Heart right ventricle (tissue), 16 donors: ENCODE data around the gene KLHL35. TPM values are rescaled to one million over a fixed set of nuclear protein-coding genes. Genes with fewer than 3 reads are reported as not detected.

Experiments
- ATAC-seq, 8 donors: fragments of 200-7000 bp; cut with Tn5 transposase; one replicate each; pipeline ENCODE4 v1.9.1; 2020; ENCODE audit warnings: mild to moderate bottlenecking in 8 of 8, moderate library complexity in 8 of 8, moderate number of reproducible peaks in 1 of 8
- DNase-seq, 2 donors: peaks; one replicate each; pipeline ENCODE4 v3.0.0-alpha.2; 2020
- H3K27ac ChIP-seq, 10 donors: fragments of 200-600 bp; sonication (generic) in 2 of 10; one replicate each; pipeline versions ENCODE4 v1.5.0 to v1.8.0; 2020 to 2022; ENCODE audit warnings: mild to moderate bottlenecking in 3 of 10
- H3K27me3 ChIP-seq, 7 donors: fragments of 200-600 bp; one replicate each; pipeline ENCODE4 v1.8.0; 2021 to 2022; ENCODE audit warnings: mild to moderate bottlenecking in 2 of 7
- H3K36me3 ChIP-seq, 9 donors: fragments of 200-600 bp; sonication (generic) in 1 of 9; one replicate each; pipeline versions ENCODE4 v1.5.0 to v1.8.0; 2020 to 2022; ENCODE audit warnings: mild to moderate bottlenecking in 2 of 9
- H3K4me1 ChIP-seq, 9 donors: fragments of 200-600 bp; sonication (generic) in 1 of 9; one replicate each; pipeline versions ENCODE4 v1.5.0 to v1.8.0; 2020 to 2022; ENCODE audit warnings: mild to moderate bottlenecking in 4 of 9
- H3K4me3 ChIP-seq, 10 donors: fragments of 200-600 bp; sonication (generic) in 2 of 10; one replicate each; pipeline versions ENCODE4 v1.5.0 to v1.8.0; 2020 to 2022; ENCODE audit warnings: mild to moderate bottlenecking in 7 of 10, moderate library complexity in 2 of 10
- H3K9me3 ChIP-seq, 11 donors: fragments of 200-600 bp in 10 of 11; sonication (generic) in 2 of 11; one replicate each; pipeline versions ENCODE4 v1.5.0 to v1.8.0; 2013 to 2022; ENCODE audit warnings: mild to moderate bottlenecking in 2 of 11, control low read depth in 1 of 11, moderate library complexity in 1 of 11
- WGBS, 2 donors: extraction: QIAGEN DNeasy Blood & Tissue Kit; methylation state at CpG; one replicate each; pipeline ENCODE4 v1.1.7; 2013; ENCODE audit warnings: inconsistent platforms in 1 of 2; 5-methylcytosine and 5-hydroxymethylcytosine counted together
- intact Hi-C, 10 donors: fragments of 100-400 bp; cut with DNase I; formaldehyde crosslinking; loops; one replicate each; pipeline versions ENCODE4 v1.11.1 to v1.14.2; 2022
- polyA plus RNA-seq, 2 donors: library from polyadenylated mRNA; stranded (reverse); fragments of 200-250 nt; gene quantifications; one replicate each; pipeline ENCODE4 v1.2.3, GENCODE V29; 2013
- total RNA-seq, 10 donors: library from RNA; stranded (reverse); fragmentation: NEBNext Ultra II Directional in 3 of 10; extraction: Animal tissue kit (Norgen Biotek cat#: 25700) in 3 of 10; gene quantifications; one replicate each; pipeline versions ENCODE4 v1.2.1 to v1.2.4, GENCODE V29; 2021 to 2023
- TF ChIP-seq, protein P1 (sequence below), 9 donors: fragments of 200-600 bp; sonication (generic) in 2 of 9; IDR thresholded peaks; one replicate each; pipeline versions ENCODE4 v1.5.0 to v1.8.0; 2021 to 2022; ENCODE audit warnings: antibody characterized with exemption in 9 of 9, mild to moderate bottlenecking in 5 of 9, moderate library complexity in 1 of 9
- donor health status: Arrhythmogenic right ventricular cardiomyopathy.
- donor health status: ischemic (EF 13 %, LVEDD 7.1; RV severe dilation, severe dysfunction).
- donor health status: healthy with polysubstance abuse.
- donor health status: DM: no; HTN: yes; CAD: no.
- donor health status: DM: no; HTN: no; CAD: no.
- donor health status: ischemic (EF 25% LVEDD 6.9; RV normal size, moderate dysfunction).
- donor health status: ischemic (EF 25% LVEDD 5.7; RV mildly dilated, moderate dysfunction).
- donor health status: healthy.
- donor health status: DM: yes; HTN: yes; CAD: no.
- donor health status: Ischemic cardiomyopathy.
- donor health status: ischemic (EF 35%, LVEDD 5.7; RV mildly dilated, moderate dysfunction).
- donor health status: nonischemic (EF 11% LVEDD 7.7; RV severe dilation, severe dysfunction).
- donor health status: DM: yes; HTN: yes; CAD: no.
- donor health status: PGD.
- donor health status: ischemic (EF 29% LVEDD 5.4; RV normal size, mild dysfunction).
- donor health status: nonischemic (EF 23%, LVEDD 6.1; RV moderate dilation, normal function).

Gene KLHL35
- total and polyA plus RNA-seq, 12 donors, result 0.20 to 0.81 (median 0.37) TPM; not detected in 2

DNA sequence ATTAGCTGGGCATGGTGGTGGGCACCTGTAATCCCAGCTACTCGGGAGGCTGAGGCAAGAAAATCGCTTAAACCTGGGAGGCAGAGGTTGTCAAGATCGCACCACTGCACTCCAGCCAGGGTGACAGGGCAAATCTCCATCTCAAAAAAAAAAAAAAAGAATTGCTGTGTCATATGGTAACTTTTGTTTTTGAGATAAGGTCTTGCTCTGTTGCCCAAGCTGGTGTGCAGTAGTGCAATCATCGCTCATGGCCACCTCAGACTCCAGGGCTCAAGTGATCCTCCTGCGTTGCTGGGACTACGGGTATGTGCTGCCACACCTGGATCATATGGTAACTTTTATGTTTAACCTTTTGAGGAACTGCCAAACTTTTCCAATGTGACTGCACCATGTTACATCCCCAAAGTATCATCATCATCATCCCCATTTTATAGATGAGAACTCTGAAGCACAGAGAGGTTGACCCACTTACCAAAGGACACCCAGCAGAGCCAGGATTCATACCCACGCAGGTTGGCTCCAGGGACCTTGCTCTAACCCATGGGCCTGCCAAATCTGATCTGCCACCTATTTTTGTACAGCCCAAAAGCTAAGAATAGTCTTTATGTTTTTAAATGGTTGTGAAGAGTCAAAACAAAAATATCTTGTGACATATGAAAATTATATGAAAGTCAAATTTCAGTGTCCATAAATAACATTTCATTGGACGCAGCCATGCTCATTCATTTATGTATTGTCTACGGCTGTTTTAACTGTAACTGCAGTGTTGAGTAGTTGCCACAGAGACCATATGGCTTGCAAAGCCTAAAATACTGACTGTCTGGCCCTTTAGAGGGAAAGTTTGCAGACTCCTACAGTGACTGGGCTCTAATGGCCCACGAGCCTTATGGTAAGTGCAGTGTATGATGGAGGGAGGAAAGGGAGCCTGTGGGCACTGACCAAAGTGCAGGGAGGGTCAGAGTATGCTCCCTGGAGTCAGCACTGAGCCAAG is 47.5 kb upstream of the KLHL35 start:
- no peak for DNase-seq
- WGBS, 2 donors, result 82 to 86% methylated on average over 10 of the region's 10 CpGs
- Histone ChIP-seq H3K4me3 (no peak overlapping the region), H3K36me3 (no peaks in the 10 kb centered on the region), H3K9me3 (no peaks in the 10 kb centered on the region), H3K27me3 (no peaks in the 10 kb centered on the region), H3K4me1 (peaks cover 0 to 44% (median 18%) of the 10 kb centered on the region in 9 donors), H3K27ac (no peak overlapping the region)
- TF ChIP-seq, protein P1, sequence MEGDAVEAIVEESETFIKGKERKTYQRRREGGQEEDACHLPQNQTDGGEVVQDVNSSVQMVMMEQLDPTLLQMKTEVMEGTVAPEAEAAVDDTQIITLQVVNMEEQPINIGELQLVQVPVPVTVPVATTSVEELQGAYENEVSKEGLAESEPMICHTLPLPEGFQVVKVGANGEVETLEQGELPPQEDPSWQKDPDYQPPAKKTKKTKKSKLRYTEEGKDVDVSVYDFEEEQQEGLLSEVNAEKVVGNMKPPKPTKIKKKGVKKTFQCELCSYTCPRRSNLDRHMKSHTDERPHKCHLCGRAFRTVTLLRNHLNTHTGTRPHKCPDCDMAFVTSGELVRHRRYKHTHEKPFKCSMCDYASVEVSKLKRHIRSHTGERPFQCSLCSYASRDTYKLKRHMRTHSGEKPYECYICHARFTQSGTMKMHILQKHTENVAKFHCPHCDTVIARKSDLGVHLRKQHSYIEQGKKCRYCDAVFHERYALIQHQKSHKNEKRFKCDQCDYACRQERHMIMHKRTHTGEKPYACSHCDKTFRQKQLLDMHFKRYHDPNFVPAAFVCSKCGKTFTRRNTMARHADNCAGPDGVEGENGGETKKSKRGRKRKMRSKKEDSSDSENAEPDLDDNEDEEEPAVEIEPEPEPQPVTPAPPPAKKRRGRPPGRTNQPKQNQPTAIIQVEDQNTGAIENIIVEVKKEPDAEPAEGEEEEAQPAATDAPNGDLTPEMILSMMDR (IDR thresholded peaks at IDR 0.05), result no peak
- intact Hi-C loops, result no loop called here
- no peak for ATAC-seq

DNA sequence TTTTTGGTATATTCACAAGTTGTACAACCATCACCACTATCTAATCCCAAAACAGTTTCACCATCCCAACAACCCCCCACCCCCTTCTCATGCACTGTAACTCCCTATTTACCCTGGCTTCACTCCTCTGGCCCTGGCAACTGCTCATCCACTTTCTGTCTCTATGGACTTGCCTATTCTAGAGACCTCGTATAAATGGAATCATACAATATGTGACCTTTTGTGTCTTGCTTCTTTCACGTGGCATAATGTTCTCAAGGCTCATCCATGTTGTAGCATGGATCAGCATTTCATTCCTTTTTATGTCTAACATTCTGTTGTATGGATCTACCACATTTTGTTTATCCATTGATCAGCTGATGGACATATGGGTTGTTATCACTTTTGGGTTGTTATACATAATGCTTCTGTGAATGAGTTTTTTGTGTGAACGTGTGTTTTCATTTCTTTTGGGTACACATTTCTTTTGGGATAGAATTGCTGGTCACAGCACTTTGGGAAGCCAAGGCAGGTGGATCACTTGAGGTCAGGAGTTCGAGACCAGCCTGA is 46.7 kb upstream of the KLHL35 start:
- TF ChIP-seq, protein P1 (IDR thresholded peaks at IDR 0.05), result no peak
- ATAC-seq (no peak), DNase-seq (no peak)
- H3K9me3 ChIP-seq, result no peaks in the 10 kb centered on the region
- H3K4me1 ChIP-seq, result peaks cover 0 to 52% (median 19%) of the 10 kb centered on the region in 9 donors
- no peak overlapping the region for H3K4me3 ChIP-seq
- no peaks in the 10 kb centered on the region for H3K36me3 ChIP-seq
- WGBS, 2 donors, result 69 to 77% methylated on average over 4 of the region's 4 CpGs
- no peaks in the 10 kb centered on the region for H3K27me3 ChIP-seq
- no peak overlapping the region for H3K27ac ChIP-seq
- intact Hi-C loops, result no loop called here

DNA sequence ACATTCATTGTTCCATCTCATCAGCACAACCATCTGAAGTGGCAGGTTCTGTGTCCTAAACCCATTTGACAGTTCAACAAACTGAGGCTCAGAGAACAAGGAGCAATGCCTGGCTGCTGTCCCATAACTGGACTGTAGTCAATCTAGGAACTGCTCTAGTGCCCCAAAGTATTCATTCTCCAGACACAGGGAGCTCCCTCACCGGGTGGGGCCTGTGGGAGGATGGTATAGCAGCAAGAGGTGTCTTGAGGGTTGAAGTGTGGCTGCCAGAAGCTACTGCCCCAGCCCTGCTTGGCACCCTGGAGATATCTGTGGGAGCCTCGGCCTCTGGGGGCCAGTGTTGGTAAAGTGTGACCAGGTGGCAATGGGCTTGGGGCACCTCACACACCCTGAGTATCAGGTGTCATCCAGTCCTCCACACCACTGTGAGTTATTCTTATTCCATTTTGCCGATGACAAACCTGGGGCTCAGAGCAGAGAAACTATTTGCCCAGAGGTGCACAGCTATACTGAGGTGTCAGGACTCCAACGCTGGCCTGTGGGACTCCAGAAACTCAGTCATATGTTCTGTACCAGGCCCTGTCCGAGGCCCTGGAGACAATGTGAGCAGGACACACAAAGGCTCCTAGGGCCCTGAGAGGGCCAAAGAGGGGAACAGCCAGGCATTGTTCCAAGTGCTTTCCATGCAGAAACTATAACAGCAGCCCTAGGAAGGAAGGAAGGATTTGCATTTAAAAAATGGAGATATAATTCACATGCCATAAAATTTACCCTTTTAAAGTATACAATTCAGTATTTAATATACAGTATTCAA is 46.0 kb upstream of the KLHL35 start:
- Histone ChIP-seq H3K27me3 (no peaks in the 10 kb centered on the region), H3K27ac (peak overlapping the region in 1 of 10 donors; percentile 8), H3K4me3 (no peak overlapping the region), H3K9me3 (no peaks in the 10 kb centered on the region), H3K36me3 (no peaks in the 10 kb centered on the region), H3K4me1 (peaks cover 0 to 58% (median 24%) of the 10 kb centered on the region in 9 donors)
- intact Hi-C loops, result no loop called here
- WGBS, 2 donors, result 63 to 64% methylated on average over 5 of the region's 5 CpGs
- DNase-seq (no peak), ATAC-seq (no peak)
- TF ChIP-seq, protein P1 (IDR thresholded peaks at IDR 0.05), result no peak

DNA sequence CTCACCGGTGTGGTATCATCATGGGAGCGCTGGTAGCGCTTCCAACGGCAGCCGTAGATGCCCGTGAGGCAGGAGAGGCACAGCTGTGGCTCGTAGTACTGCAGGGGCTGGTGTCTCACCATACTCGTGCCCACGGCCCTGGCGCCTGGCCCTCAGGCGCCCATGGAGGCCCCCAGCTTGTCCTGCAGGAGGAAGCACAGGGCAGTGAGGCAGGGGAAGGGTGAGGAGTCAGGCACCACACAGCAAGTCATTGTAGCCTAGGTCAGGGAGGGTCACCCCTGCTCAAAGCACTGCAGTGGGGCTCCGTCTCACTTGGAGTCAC is 44.6 kb upstream of the KLHL35 start:
- ATAC-seq (no peak), DNase-seq (no peak)
- intact Hi-C loops, result no loop called here
- Histone ChIP-seq H3K27ac (no peak overlapping the region), H3K9me3 (no peaks in the 10 kb centered on the region), H3K27me3 (no peaks in the 10 kb centered on the region), H3K36me3 (no peaks in the 10 kb centered on the region), H3K4me1 (peaks cover 0 to 60% (median 29%) of the 10 kb centered on the region in 9 donors), H3K4me3 (no peak overlapping the region)
- 89 to 91% methylated on average over 12 of the region's 12 CpGs for WGBS, 2 donors
- TF ChIP-seq, protein P1 (IDR thresholded peaks at IDR 0.05), result no peak
